ENCODE measurements around the gene ACOXL. TPM values are rescaled to one million over a fixed set of nuclear protein-coding genes. Genes with fewer than 3 reads are reported as not detected.

ACOXL gene
- total RNA-seq, 6 experiments from 2014 or later, result not detected

DNA sequence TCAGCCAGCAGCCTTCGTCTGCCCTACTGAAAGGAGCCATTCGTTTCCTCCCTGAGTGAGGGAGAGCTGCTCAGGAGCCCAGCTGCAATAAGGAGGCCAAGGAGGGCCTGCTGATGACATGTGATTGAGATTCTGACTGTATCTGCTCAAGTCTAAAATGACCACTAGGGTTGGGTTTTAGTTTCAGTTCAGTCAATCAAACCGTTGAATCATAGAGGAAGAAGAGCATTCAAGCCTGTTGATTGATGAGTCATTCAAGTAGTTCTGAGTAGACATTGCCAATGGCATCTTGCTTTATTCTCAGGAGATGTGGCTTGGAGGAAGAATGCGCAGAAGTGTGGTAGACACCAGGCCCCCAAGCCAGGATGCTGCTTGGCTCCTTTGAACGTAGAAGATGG, 368.4 kb downstream of the ACOXL start:
- ATAC-seq, result peak in 1 of 4 donors; percentile 38
- H3K27ac ChIP-seq, result no peak overlapping the region
- no peaks in the 10 kb centered on the region for H3K36me3 ChIP-seq
- H3K4me3 ChIP-seq, result no peak overlapping the region
- TF ChIP-seq, protein P1, sequence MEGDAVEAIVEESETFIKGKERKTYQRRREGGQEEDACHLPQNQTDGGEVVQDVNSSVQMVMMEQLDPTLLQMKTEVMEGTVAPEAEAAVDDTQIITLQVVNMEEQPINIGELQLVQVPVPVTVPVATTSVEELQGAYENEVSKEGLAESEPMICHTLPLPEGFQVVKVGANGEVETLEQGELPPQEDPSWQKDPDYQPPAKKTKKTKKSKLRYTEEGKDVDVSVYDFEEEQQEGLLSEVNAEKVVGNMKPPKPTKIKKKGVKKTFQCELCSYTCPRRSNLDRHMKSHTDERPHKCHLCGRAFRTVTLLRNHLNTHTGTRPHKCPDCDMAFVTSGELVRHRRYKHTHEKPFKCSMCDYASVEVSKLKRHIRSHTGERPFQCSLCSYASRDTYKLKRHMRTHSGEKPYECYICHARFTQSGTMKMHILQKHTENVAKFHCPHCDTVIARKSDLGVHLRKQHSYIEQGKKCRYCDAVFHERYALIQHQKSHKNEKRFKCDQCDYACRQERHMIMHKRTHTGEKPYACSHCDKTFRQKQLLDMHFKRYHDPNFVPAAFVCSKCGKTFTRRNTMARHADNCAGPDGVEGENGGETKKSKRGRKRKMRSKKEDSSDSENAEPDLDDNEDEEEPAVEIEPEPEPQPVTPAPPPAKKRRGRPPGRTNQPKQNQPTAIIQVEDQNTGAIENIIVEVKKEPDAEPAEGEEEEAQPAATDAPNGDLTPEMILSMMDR (IDR thresholded peaks at IDR 0.05), result no peak
- TF ChIP-seq POLR2A (IDR thresholded peaks at IDR 0.05), result no peak
- no peaks in the 10 kb centered on the region for H3K9me3 ChIP-seq
- no peaks in the 10 kb centered on the region for H3K4me1 ChIP-seq
- WGBS (ENCODE audit: insufficient coverage, low coverage, low lambda C conversion rate, missing lambda C conversion rate), result 62% methylated on average over 5 of the region's 5 CpGs
- H3K27me3 ChIP-seq, result no peaks in the 10 kb centered on the region
- intact Hi-C loops (cut with DNase I), result no loop called here
- no peak for DNase-seq

DNA sequence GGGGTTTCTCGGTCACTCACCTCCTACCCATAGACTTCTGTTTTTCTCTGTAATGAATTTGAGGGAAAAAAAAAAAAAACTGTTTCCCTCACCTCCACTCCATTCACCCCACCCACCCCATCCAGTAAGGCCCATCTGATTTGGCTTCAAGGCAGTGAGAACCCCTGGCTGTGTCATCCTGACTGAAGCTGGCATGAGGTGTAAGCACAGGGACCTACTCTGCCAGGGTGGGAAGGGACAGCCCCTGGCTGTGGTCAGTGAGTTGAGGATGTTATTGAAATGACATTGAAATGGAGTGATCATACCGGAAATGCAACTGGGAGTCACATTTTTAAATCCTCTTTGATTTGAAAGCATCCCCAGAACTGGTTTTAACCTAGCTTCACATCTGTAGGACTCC, 369.2 kb downstream of the ACOXL start:
- ATAC-seq, result no peak
- TF ChIP-seq, protein P1 (IDR thresholded peaks at IDR 0.05), result no peak
- TF ChIP-seq POLR2A (IDR thresholded peaks at IDR 0.05), result no peak
- no peak overlapping the region for H3K27ac ChIP-seq
- H3K4me1 ChIP-seq, result no peaks in the 10 kb centered on the region
- WGBS (ENCODE audit: insufficient coverage, low coverage, low lambda C conversion rate, missing lambda C conversion rate), result 87% methylated on average over 2 of the region's 2 CpGs
- no peaks in the 10 kb centered on the region for H3K27me3 ChIP-seq
- H3K9me3 ChIP-seq, result no peaks in the 10 kb centered on the region
- no peak for DNase-seq
- H3K4me3 ChIP-seq, result no peak overlapping the region
- intact Hi-C loops (cut with DNase I), result no loop called here
- H3K36me3 ChIP-seq, result no peaks in the 10 kb centered on the region

DNA sequence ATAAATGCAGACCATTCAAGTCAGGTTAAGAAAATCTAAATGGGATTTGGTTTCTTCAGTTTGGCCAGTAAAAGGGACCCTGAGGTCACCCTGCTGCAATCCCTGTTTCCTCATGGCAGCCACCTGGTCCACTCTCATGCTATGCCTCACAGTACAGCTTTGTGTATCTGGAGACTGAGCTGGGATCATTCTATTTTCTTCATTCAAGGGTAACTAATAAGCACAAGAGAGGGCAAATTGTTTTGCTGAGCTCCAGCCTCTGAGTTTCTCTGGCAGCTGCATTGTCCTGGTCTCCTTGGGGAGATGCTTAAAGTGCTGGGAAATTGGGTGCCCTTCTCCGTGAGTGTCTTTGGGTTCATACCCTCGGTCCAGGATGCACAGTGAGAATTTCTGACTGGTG, 369.8 kb downstream of the ACOXL start:
- Histone ChIP-seq H3K4me1 (no peaks in the 10 kb centered on the region), H3K27ac (no peak overlapping the region), H3K4me3 (no peak overlapping the region), H3K27me3 (no peaks in the 10 kb centered on the region), H3K9me3 (no peaks in the 10 kb centered on the region), H3K36me3 (no peaks in the 10 kb centered on the region)
- no peak for DNase-seq
- no peak for ATAC-seq
- intact Hi-C loops (cut with DNase I), result no loop called here
- TF ChIP-seq POLR2A (IDR thresholded peaks at IDR 0.05), result no peak
- TF ChIP-seq, protein P1 (IDR thresholded peaks at IDR 0.05), result no peak
- WGBS (ENCODE audit: insufficient coverage, low coverage, low lambda C conversion rate, missing lambda C conversion rate), result 82% methylated on average over 2 of the region's 2 CpGs

DNA sequence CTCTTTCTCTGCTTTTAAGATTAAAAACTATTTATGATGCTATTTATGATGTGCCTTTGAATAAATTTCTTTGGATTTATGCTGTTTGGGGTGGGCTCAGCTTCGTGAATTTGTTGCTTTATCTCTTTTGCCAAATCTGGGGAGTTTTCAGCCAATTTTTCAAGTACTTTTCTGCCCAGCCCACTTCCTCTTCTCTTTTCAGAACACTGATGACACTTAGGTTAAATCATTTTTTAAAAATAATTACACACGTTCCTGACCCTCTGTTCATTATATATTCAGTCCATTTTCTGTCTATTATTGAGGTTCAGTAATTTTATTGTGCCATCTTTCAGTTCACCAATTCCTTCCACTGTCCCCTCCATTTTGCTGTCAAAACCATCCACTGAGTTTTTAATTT, 373.6 kb downstream of the ACOXL start:
- no peak for TF ChIP-seq POLR2A (IDR thresholded peaks at IDR 0.05)
- TF ChIP-seq, protein P1 (IDR thresholded peaks at IDR 0.05), result no peak
- H3K9me3 ChIP-seq, result no peaks in the 10 kb centered on the region
- 42% methylated on average over 2 of the region's 2 CpGs for WGBS (ENCODE audit: insufficient coverage, low coverage, low lambda C conversion rate, missing lambda C conversion rate)
- intact Hi-C loops (cut with DNase I), result no loop called here
- H3K27ac ChIP-seq, result no peak overlapping the region
- DNase-seq (no peak), ATAC-seq (no peak)
- H3K27me3 ChIP-seq, result no peaks in the 10 kb centered on the region
- H3K4me1 ChIP-seq, result no peaks in the 10 kb centered on the region
- no peak overlapping the region for H3K4me3 ChIP-seq
- H3K36me3 ChIP-seq, result no peaks in the 10 kb centered on the region

DNA sequence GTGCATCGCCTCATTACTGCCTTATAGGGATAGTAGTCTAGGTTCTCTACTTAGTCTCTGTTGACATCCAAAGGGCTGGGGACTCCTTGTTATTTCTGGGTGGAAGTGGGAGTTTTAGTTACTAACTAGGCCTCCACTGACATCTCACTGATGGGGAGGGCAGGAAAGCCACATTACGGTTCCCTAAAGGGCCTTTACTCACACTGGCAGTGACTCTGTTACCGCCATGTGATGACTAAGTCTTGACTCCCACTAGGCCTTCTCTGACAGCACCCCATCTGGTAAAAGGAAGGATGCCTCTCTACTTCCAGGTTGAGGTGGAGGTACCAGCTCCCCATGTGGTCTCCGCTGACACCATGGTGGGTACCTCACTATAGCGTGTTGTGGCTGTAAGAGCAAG, 374.3 kb downstream of the ACOXL start:
- no peak for TF ChIP-seq POLR2A (IDR thresholded peaks at IDR 0.05)
- TF ChIP-seq, protein P1 (IDR thresholded peaks at IDR 0.05), result no peak
- intact Hi-C loops (cut with DNase I), result no loop called here
- ATAC-seq, result no peak
- H3K36me3 ChIP-seq, result no peaks in the 10 kb centered on the region
- no peaks in the 10 kb centered on the region for H3K27me3 ChIP-seq
- H3K27ac ChIP-seq, result no peak overlapping the region
- DNase-seq, result no peak
- no peaks in the 10 kb centered on the region for H3K4me1 ChIP-seq
- no peaks in the 10 kb centered on the region for H3K9me3 ChIP-seq
- 86% methylated on average over 2 of the region's 5 CpGs for WGBS (ENCODE audit: insufficient coverage, low coverage, low lambda C conversion rate, missing lambda C conversion rate)
- no peak overlapping the region for H3K4me3 ChIP-seq

Measured in right lobe of liver (tissue), 6 donors.